ENCODE measurements around the gene HOXB5. TPM values are rescaled to one million over a fixed set of nuclear protein-coding genes. Genes with fewer than 3 reads are reported as not detected.

Gene HOXB5
- total and polyA plus RNA-seq, 10 of the 15 experiments (the other 5 are each of a cell fraction or from before 2014, with no cell fraction given) = not detected

GRCh38 chr17:48610282-48611211 is 17.0 kb upstream of the HOXB5 start, which contains the start of gene HOXB7:
Gene HOXB7 (minus strand): TSS chr17:48611017. CDS start chr17:48610918, 99 bp downstream.
- no peak for DNase-seq (ENCODE audit: low read depth, low spot score)
- Histone ChIP-seq H3K79me2 (ENCODE audit: control insufficient read depth, insufficient read depth, low read length) (no peaks in the 10 kb centered on the region), H2AFZ (ENCODE audit: control insufficient read depth, low read depth, low read length) (peak within 1 kb of the TSS; percentile 96), H3K4me2 (ENCODE audit: control insufficient read depth, insufficient read depth) (peak within 1 kb of the TSS; percentile 91), H3K9me3 (replicated peaks; ENCODE audit: control insufficient read depth, insufficient read depth, low read length) (no peaks in the 10 kb centered on the region), H3K4me1 (ENCODE audit: control insufficient read depth, insufficient read depth, low read length) (peaks cover 11% of the 10 kb centered on the region), H3K27ac (ENCODE audit: control insufficient read depth, insufficient read depth) (peak within 1 kb of the TSS; percentile 1), H3K4me3 (peak within 1 kb of the TSS; percentile 86), H3K27me3 (replicated peaks in 1 of 2; ENCODE audit: control insufficient read depth in 2 of 2, insufficient read depth in 2 of 2, low read length in 1 of 2) (peaks cover 6 to 13% of the 10 kb centered on the region in 2 experiments; a peak in 3 of 4 replicates), H4K20me1 (ENCODE audit: control insufficient read depth, insufficient read depth) (no peaks in the 10 kb centered on the region), H3K36me3 (ENCODE audit: control insufficient read depth in 2 of 2, insufficient read depth in 2 of 2, low read length in 1 of 2) (no peaks in the 10 kb centered on the region; a peak in 1 of 4 replicates), H3K9ac (ENCODE audit: control insufficient read depth, insufficient read depth, low read length) (peak within 1 kb of the TSS; percentile 76)
- peak; percentile 82 for FAIRE-seq
- SMC1A ChIA-PET (ENCODE audit: uncharacterized antibody, unreplicated experiment) = interaction anchor here (0.8 to 1.1 kb wide), 3 partner anchors 22 to 585 kb away, joined by 3 read pairs; no protein-coding TSS in a partner anchor
- RAD21 ChIA-PET (ENCODE audit: unreplicated experiment) = interaction anchor here (0.9 to 1.7 kb wide), 5 partner anchors 13 to 530 kb away, joined by 3 to 4 read pairs (median 3); partner anchors contain the start of gene HOXB5
- POLR2A ChIA-PET = interaction anchor here (0.6 to 1.7 kb wide), 3 partner anchors 13 to 121 kb away, joined by 5 to 6 read pairs (median 5); no protein-coding TSS in a partner anchor
- CTCF ChIA-PET = interaction anchor here (0.6 to 1.8 kb wide), 9 partner anchors 8 to 583 kb away, joined by 3 to 8 read pairs (median 5); no protein-coding TSS in a partner anchor
- TSS peak; percentile 88 for BruUV-seq (replicated peaks)
- in situ Hi-C loops (cut with MboI) = no loop called here
- intact Hi-C loops (cut with micrococcal nuclease; ENCODE audit: unreplicated experiment) = no loop called here
- peak; percentile 77 for ATAC-seq
- 2% methylated on average over 77 of the region's 79 CpGs for WGBS (ENCODE audit: insufficient coverage, insufficient replicate concordance, low lambda C conversion rate, missing lambda C conversion rate)
- no peak for TF ChIP-seq YBX1 (IDR thresholded peaks at IDR 0.05)
- no peak for TF ChIP-seq MTA2 (IDR thresholded peaks at IDR 0.05; ENCODE audit: low read depth)
- no peak; the same call in 1 of the 2 replicates for TF ChIP-seq NKRF (conservative IDR thresholded peaks at IDR 0.05)
- TF ChIP-seq EP300 (IDR thresholded peaks at IDR 0.05; ENCODE audit: borderline replicate concordance in 1 of 2, control insufficient read depth in 1 of 2, low read depth in 2 of 2, low read length in 2 of 2) = no peak
- TF ChIP-seq ZZZ3 (IDR thresholded peaks at IDR 0.05; ENCODE audit: control insufficient read depth, insufficient read length, low read depth) = no peak
- TF ChIP-seq SPI1 (IDR thresholded peaks at IDR 0.05; ENCODE audit: borderline replicate concordance, insufficient read depth, low read depth, low read length) = no peak
- no peak for TF ChIP-seq RUNX3 (IDR thresholded peaks at IDR 0.05; ENCODE audit: low read length)
- 0 out of 2 replicates have a peak, but pooled peaks have one; percentile 16 for TF ChIP-seq ATF7 (IDR thresholded peaks at IDR 0.05; ENCODE audit: low read depth)
- TF ChIP-seq RCOR1 (conservative IDR thresholded peaks at IDR 0.05; ENCODE audit: low read depth, low read length) = no peak
- TF ChIP-seq IRF3 (IDR thresholded peaks at IDR 0.05) = no peak
- TF ChIP-seq NFYA (IDR thresholded peaks at IDR 0.05; ENCODE audit: borderline replicate concordance, low read depth, low read length) = no peak
- TF ChIP-seq IKZF2 (IDR thresholded peaks at IDR 0.05) = peak in 1 of 2 experiments; percentile 43; a peak in 3 of 4 replicates
- TF ChIP-seq SREBF2 (IDR thresholded peaks at IDR 0.05; ENCODE audit: low read length) = no peak
- TF ChIP-seq MXI1 (IDR thresholded peaks at IDR 0.05; ENCODE audit: low read depth, low read length) = no peak
- TF ChIP-seq TCF3 (IDR thresholded peaks at IDR 0.05; ENCODE audit: borderline replicate concordance, insufficient read depth, low read depth, low read length) = no peak
- TF ChIP-seq CHD2 (IDR thresholded peaks at IDR 0.05; ENCODE audit: borderline replicate concordance, low read depth, low read length) = 0 out of 2 replicates have a peak, but pooled peaks have one; percentile 23
- TF ChIP-seq NRF1 (conservative IDR thresholded peaks at IDR 0.05; ENCODE audit: low read depth, low read length) = no peak
- no peak for TF ChIP-seq HSF1 (IDR thresholded peaks at IDR 0.05; ENCODE audit: low read depth, low read length)

Data from GM12878 (cell line).